ENCODE data around the gene TIMM22.
A peak's percentile ranks its signal among the peaks of the same experiment; 100 is the strongest.
"Not testable (repeated sequence)": the region's sequence is repeated elsewhere in the genome, so short reads cannot be mapped to it uniquely, and the experiment has no call there.

Gene TIMM22
- 11.9 to 16.3 (median 15.4) reads per million in 3 donors for total RNA-seq

DNA sequence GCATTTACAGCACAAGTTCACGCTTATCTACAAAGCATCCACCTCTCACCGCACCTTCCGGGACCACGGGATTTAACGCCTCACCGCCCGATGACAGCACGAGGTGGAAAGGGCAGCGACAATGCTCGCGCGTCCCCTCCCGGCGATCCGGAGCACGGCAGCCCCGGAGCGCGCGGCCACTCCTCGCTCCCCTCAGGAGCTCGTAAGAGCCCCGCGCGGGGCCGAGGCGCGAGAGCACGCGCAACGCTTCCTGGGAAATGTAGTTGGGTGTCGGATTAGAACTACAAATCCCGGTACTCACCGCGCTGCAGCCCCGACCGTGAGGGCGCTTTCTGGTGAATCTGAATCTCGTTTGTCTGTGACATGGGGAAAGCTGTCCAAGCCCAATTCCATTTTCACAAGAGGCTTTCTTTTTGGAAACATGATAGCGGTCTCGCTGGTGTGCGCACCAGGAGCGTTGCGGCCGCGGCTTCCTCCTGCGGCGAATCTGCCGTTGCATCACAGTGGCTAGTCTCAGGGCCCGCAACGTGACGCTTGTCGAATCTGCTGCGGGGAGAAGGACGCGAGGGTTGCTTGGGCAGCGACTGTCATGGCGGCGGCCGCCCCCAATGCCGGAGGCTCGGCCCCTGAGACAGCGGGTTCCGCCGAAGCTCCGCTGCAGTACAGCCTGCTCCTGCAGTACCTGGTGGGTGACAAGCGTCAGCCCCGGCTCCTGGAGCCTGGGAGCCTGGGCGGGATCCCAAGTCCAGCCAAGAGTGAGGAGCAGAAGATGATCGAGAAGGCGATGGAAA is at the start of gene TIMM22:
TSS of gene TIMM22 (plus strand) at position 576 of the 791 bp plus-strand sequence. CDS start at position 590, 14 bp downstream.
- Histone ChIP-seq H3K9me3 (ENCODE audit: control insufficient read depth, low read length) (peaks cover 6% of the 10 kb centered on the region), H3K27ac (ENCODE audit: insufficient read depth, low read length, poor library complexity, severe bottlenecking) (peak within 1 kb of the TSS; percentile 78), H3K4me1 (ENCODE audit: control insufficient read depth, insufficient read depth, low read length, poor library complexity, severe bottlenecking) (peaks cover 6% of the 10 kb centered on the region), H3K36me3 (ENCODE audit: control insufficient read depth, insufficient read depth, low read length) (peaks cover 19% of the 10 kb centered on the region), H3K4me3 (ENCODE audit: insufficient read depth, low read depth, low read length, poor library complexity, severe bottlenecking) (peak within 1 kb of the TSS; percentile 98), H3K27me3 (replicated peaks; ENCODE audit: control insufficient read depth, insufficient read depth, low read length, poor library complexity, severe bottlenecking) (no peaks in the 10 kb centered on the region)
- DNase-seq = peak; percentile 81 to 87 (median 85)

DNA sequence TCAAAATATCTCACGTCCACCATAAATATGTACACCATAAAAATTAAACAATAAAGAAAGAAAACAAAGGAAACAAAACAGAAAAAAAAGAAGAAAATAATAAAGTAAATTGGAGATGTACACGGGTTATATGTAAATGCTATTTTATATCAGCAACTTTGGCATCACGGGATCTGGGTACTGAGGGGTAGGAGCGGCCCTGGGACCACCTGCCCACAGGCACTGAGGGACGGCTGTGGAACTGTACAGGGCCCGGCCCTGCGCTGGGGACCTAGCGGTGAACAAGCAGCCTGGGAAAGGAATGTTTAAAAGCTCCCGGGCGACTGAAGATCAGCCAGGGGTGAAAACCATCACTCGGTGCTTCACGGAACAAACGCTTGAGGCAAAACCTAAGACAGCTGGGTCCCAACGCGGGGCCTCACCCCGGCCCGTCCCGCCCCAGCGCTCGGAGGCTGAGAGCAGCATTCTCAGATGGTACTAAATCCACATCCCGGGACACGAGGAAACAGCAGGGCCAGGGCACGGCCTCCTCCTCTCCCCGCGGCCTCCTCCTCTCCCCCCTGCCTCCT is 48.6 kb upstream of the TIMM22 start:
- Histone ChIP-seq H3K4me3 (ENCODE audit: insufficient read depth, low read depth, low read length, poor library complexity, severe bottlenecking) (no peak overlapping the region), H3K36me3 (ENCODE audit: control insufficient read depth, insufficient read depth, low read length) (no peaks in the 10 kb centered on the region), H3K4me1 (ENCODE audit: control insufficient read depth, insufficient read depth, low read length, poor library complexity, severe bottlenecking) (peaks cover 3% of the 10 kb centered on the region), H3K27me3 (replicated peaks; ENCODE audit: control insufficient read depth, insufficient read depth, low read length, poor library complexity, severe bottlenecking) (peaks cover 5% of the 10 kb centered on the region), H3K9me3 (ENCODE audit: control insufficient read depth, low read length) (no peaks in the 10 kb centered on the region), H3K27ac (ENCODE audit: insufficient read depth, low read length, poor library complexity, severe bottlenecking) (no peak overlapping the region)
- no peak for DNase-seq

DNA sequence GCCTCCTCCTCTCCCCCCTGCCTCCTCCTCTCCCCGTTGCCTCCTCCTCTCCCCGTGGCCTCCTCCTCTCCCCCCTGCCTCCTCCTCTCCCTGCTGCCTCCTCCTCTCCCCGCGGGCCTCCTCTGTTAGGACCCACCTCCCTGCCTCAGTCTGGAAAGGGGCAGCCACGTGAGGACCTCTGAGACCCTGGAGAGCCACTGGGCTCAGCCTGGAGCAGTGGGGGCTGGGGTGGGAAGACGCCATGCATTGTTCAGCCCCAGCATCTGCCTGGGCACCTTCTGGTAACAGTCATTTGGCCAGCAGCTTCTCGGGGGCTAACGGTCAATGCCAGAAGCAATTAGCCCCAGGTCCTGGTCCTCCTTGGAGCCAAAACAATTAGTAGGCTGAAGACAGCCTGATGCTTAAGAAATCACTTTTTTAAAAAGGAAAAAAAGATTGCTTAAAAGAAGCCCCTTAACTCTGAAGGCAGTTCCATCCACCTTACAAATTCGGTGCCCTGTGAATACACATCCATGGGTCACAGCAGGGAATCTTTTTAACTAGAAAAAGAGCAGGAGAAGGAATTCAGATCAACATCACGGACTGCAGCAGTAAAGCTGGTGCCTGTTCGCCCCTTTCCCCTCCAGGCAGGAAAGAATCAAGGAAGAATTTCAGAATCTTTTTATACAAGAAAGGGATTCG is 47.2 kb upstream of the TIMM22 start:
- H3K4me3 ChIP-seq (ENCODE audit: insufficient read depth, low read depth, low read length, poor library complexity, severe bottlenecking) = no peak overlapping the region
- no peaks in the 10 kb centered on the region for H3K9me3 ChIP-seq (ENCODE audit: control insufficient read depth, low read length)
- H3K27ac ChIP-seq (ENCODE audit: insufficient read depth, low read length, poor library complexity, severe bottlenecking) = no peak overlapping the region

DNA sequence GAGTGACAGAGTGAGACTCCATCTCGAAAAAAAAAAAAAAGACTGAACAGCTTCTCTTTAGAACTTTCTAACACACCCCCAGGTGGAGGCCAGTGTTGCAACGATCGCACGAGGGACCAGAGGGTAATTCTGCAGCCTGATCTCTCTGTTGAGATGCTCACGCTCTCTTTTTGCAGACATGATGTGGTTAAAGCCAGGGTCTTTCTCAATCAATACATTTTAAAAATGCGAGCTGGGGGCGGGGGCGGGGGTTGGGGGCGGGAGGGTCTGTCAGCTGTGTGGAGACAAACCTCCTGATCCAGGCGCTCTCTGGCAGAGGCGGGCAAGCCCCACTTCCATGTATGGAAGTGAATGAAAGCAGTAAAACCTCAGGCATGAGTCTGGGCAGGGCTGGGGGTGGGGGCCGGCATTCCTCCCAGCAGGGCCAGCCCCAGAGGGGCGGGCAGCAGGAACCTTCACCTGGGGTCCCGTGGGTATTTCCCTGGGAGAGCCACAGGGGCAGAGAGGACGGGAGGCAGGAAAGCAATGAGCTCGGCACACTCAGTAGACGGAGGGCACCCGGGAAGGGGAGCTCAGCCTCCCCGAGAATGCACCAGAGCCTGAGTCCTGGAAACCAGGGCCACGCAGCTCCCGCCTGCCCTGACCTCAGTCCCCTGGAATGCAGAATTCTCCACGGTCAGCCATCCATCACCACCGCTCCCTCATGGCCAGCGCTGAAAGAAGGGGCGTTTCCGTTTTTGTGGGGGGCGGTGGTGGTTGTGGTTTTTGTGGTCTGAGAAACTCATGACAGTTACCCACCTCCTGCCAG is 45.4 kb upstream of the TIMM22 start:
- H3K4me1 ChIP-seq (ENCODE audit: control insufficient read depth, insufficient read depth, low read length, poor library complexity, severe bottlenecking) = peaks cover 3% of the 10 kb centered on the region
- no peak for DNase-seq
- H3K36me3 ChIP-seq (ENCODE audit: control insufficient read depth, insufficient read depth, low read length) = no peaks in the 10 kb centered on the region
- H3K27me3 ChIP-seq (replicated peaks; ENCODE audit: control insufficient read depth, insufficient read depth, low read length, poor library complexity, severe bottlenecking) = peaks cover 5% of the 10 kb centered on the region
- H3K27ac ChIP-seq (ENCODE audit: insufficient read depth, low read length, poor library complexity, severe bottlenecking) = no peak overlapping the region
- no peak overlapping the region for H3K4me3 ChIP-seq (ENCODE audit: insufficient read depth, low read depth, low read length, poor library complexity, severe bottlenecking)
- H3K9me3 ChIP-seq (ENCODE audit: control insufficient read depth, low read length) = no peaks in the 10 kb centered on the region

More for the DNA sequence above, 47.2 kb upstream of the TIMM22 start:
- DNase-seq = no peak
- Histone ChIP-seq H3K27me3 (replicated peaks; ENCODE audit: control insufficient read depth, insufficient read depth, low read length, poor library complexity, severe bottlenecking) (peaks cover 5% of the 10 kb centered on the region), H3K4me1 (ENCODE audit: control insufficient read depth, insufficient read depth, low read length, poor library complexity, severe bottlenecking) (peaks cover 3% of the 10 kb centered on the region), H3K36me3 (ENCODE audit: control insufficient read depth, insufficient read depth, low read length) (no peaks in the 10 kb centered on the region)

DNA sequence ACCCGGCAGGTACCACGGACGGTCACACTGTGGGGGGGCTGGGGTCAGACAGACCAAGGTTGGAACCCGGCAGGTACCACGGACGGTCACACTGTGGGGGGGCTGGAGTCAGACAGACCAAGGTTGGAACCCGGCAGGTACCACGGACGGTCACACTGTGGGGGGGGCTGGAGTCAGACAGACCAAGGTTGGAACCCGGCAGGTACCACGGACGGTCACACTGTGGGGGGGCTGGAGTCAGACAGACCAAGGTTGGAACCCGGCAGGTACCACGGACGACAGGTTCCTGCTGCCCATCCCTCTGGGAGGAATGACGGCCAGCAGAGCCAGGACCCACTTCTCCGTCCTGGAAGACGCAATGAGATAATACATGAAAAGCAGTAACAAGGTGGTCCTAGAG is 44.3 kb upstream of the TIMM22 start:
- H3K4me1 ChIP-seq (ENCODE audit: control insufficient read depth, insufficient read depth, low read length, poor library complexity, severe bottlenecking); H3K4me3 ChIP-seq (ENCODE audit: insufficient read depth, low read depth, low read length, poor library complexity, severe bottlenecking); H3K36me3 ChIP-seq (ENCODE audit: control insufficient read depth, insufficient read depth, low read length); H3K27ac ChIP-seq (ENCODE audit: insufficient read depth, low read length, poor library complexity, severe bottlenecking); H3K9me3 ChIP-seq (ENCODE audit: control insufficient read depth, low read length); DNase-seq; H3K27me3 ChIP-seq (replicated peaks; ENCODE audit: control insufficient read depth, insufficient read depth, low read length, poor library complexity, severe bottlenecking): not testable (repeated sequence)

DNA sequence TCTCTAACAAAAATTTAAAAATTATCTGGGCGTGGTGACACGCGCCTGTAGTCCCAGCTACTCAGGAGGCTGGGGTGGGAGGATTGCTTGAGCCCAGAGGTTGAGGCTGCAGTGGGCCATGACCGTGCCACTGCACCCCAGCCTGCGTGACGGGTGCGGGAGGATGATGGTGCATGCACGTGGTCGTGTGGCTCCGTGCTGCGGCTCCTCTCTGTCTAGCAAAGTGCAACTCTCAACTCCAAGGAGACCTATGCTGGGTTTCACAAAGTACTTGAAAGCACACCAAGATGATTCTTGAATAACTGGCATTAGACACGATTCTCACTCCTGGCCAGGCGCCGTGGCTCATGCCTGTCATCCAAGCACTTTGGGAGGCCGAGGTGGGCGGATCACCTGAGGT is 43.2 kb upstream of the TIMM22 start:
- no peak for DNase-seq
- peaks cover 3% of the 10 kb centered on the region for H3K4me1 ChIP-seq (ENCODE audit: control insufficient read depth, insufficient read depth, low read length, poor library complexity, severe bottlenecking)
- no peak overlapping the region for H3K4me3 ChIP-seq (ENCODE audit: insufficient read depth, low read depth, low read length, poor library complexity, severe bottlenecking)
- no peaks in the 10 kb centered on the region for H3K36me3 ChIP-seq (ENCODE audit: control insufficient read depth, insufficient read depth, low read length)
- H3K27ac ChIP-seq (ENCODE audit: insufficient read depth, low read length, poor library complexity, severe bottlenecking) = no peak overlapping the region
- H3K27me3 ChIP-seq (replicated peaks; ENCODE audit: control insufficient read depth, insufficient read depth, low read length, poor library complexity, severe bottlenecking) = peaks cover 5% of the 10 kb centered on the region
- no peaks in the 10 kb centered on the region for H3K9me3 ChIP-seq (ENCODE audit: control insufficient read depth, low read length)

DNA sequence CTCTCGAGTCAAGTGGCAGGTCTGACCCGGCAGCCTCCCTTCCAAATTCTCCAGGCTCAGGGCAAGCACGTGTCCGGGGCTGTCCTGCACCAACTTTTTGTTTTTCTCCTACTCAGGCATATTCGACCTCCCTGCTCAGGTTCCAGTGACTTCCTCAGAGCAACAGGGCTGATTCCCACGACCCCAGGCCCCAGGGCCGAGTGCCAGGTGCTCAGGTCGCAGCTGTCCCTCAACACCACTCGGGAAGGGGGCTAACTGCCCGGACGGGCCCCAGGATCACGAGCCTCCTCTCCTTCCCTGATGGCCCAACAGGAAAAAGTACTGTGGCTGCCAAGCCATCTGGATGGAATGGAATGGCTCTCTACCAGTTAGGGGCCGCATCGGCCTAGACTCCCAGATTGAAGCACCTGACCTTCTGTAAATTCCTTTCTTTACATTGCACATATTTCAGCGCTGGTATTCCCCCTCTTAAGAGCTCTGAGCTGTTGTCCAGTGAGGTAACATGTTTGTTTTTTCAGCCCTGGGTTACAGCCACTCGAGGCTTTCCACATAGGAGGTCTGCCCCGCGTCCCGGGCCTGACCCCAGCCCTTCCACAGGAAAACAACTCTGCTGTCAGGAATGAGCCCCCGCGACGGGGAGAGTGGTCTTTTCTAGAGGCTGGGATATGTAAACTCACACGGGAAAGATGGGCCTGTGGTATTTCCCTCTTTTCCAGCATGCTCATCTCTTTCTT is 42.3 kb upstream of the TIMM22 start:
- Histone ChIP-seq H3K4me1 (ENCODE audit: control insufficient read depth, insufficient read depth, low read length, poor library complexity, severe bottlenecking) (peaks cover 3% of the 10 kb centered on the region), H3K4me3 (ENCODE audit: insufficient read depth, low read depth, low read length, poor library complexity, severe bottlenecking) (no peak overlapping the region), H3K27me3 (replicated peaks; ENCODE audit: control insufficient read depth, insufficient read depth, low read length, poor library complexity, severe bottlenecking) (peaks cover 5% of the 10 kb centered on the region), H3K27ac (ENCODE audit: insufficient read depth, low read length, poor library complexity, severe bottlenecking) (no peak overlapping the region), H3K9me3 (ENCODE audit: control insufficient read depth, low read length) (no peaks in the 10 kb centered on the region), H3K36me3 (ENCODE audit: control insufficient read depth, insufficient read depth, low read length) (no peaks in the 10 kb centered on the region)
- DNase-seq = no peak

DNA sequence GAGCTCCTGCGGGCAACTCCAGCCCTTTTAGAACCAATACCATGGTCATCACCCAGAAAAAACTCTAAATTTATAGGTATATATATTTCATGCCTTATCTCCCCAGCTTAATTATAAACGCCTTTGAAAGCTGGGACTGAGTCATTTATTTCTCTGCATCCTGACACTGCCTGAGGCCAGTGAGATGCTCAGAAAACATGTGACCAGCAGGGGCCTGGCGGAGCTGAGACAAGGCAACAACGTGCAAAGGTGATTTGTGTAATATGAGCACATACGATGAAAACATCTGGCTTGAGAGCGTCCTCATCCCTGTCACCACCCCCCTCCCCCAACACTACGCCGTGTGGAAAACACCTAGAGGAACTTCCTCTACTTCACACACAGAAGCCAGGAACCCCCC is 40.0 kb upstream of the TIMM22 start:
- Histone ChIP-seq H3K4me1 (ENCODE audit: control insufficient read depth, insufficient read depth, low read length, poor library complexity, severe bottlenecking) (no peaks in the 10 kb centered on the region), H3K27ac (ENCODE audit: insufficient read depth, low read length, poor library complexity, severe bottlenecking) (no peak overlapping the region), H3K4me3 (ENCODE audit: insufficient read depth, low read depth, low read length, poor library complexity, severe bottlenecking) (no peak overlapping the region), H3K36me3 (ENCODE audit: control insufficient read depth, insufficient read depth, low read length) (no peaks in the 10 kb centered on the region), H3K9me3 (ENCODE audit: control insufficient read depth, low read length) (no peaks in the 10 kb centered on the region), H3K27me3 (replicated peaks; ENCODE audit: control insufficient read depth, insufficient read depth, low read length, poor library complexity, severe bottlenecking) (peaks cover 2% of the 10 kb centered on the region)
- no peak for DNase-seq

DNA sequence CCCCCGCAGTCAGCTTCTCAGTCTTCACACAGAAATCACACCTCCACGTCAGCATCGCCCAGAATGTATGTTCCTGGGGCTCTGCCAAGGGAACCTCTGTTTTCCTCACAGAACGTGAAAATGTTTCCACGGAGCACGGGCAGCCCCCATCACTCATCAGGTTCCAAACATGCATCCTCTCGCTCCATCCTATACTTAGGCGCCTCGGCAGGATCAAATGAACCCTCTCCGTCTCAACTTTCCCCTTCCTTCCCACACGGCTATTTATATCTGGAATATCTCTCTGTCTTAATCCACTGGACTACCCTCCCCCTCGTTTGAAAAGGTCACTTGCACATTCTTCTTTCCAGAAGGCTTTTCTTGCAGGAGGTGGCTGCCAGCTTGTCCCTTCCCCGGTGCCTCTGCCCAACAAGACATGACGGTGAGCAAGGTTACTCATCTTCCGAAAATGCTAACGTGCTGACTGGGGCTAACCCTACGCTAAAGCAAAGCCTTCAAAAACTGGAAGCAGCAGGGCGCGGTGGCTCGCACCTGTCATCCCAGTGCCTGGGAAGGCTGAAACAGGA is 39.0 kb upstream of the TIMM22 start:
- no peak overlapping the region for H3K27ac ChIP-seq (ENCODE audit: insufficient read depth, low read length, poor library complexity, severe bottlenecking)
- no peaks in the 10 kb centered on the region for H3K9me3 ChIP-seq (ENCODE audit: control insufficient read depth, low read length)
- no peaks in the 10 kb centered on the region for H3K4me1 ChIP-seq (ENCODE audit: control insufficient read depth, insufficient read depth, low read length, poor library complexity, severe bottlenecking)
- no peak for DNase-seq
- no peaks in the 10 kb centered on the region for H3K36me3 ChIP-seq (ENCODE audit: control insufficient read depth, insufficient read depth, low read length)
- H3K4me3 ChIP-seq (ENCODE audit: insufficient read depth, low read depth, low read length, poor library complexity, severe bottlenecking) = no peak overlapping the region
- H3K27me3 ChIP-seq (replicated peaks; ENCODE audit: control insufficient read depth, insufficient read depth, low read length, poor library complexity, severe bottlenecking) = no peaks in the 10 kb centered on the region
